Fibroblast of lung (primary cell): ENCODE measurements around the gene GJD4.

ENCODE experiments used
- EZH2 ChIP-seq: IDR thresholded peaks from 2 replicates; pipeline ENCODE4 v1.5.1; 2012; ENCODE audit warnings: low read length, control low read depth, mild to moderate bottlenecking; ENCODE audit errors: missing control alignments
- TF ChIP-seq, protein P1 (sequence below), 2 donors: IDR thresholded peaks in 1 of 2; conservative IDR thresholded peaks in 1 of 2; 1 replicate in 1 of 2; 2 replicates in 1 of 2; pipeline ENCODE4 v1.5.1; 2011 to 2012; ENCODE audit warnings: low read length in 2 of 2, control low read depth in 1 of 2, inconsistent platforms in 1 of 2, low read depth in 1 of 2, mild to moderate bottlenecking in 1 of 2

DNA sequence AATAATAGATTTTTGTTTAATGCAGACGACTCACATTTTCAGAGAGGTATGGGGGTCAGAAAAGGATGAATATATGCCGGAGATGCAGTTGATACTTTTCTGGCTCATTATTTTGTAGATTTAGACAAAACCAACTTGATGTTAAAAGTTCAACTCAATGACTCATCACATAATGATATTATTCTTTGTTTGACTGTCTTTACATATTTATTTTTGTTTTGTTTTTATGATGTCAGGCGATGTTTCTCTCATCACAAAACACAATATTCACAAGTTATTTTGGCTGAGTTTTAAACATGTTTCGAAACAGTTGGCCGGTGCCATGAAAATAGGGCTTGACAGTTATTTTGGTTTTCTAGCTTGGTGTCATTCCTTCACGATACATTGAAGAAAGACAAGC is 1.3 kb downstream of the GJD4 start:
- TF ChIP-seq, protein P1, sequence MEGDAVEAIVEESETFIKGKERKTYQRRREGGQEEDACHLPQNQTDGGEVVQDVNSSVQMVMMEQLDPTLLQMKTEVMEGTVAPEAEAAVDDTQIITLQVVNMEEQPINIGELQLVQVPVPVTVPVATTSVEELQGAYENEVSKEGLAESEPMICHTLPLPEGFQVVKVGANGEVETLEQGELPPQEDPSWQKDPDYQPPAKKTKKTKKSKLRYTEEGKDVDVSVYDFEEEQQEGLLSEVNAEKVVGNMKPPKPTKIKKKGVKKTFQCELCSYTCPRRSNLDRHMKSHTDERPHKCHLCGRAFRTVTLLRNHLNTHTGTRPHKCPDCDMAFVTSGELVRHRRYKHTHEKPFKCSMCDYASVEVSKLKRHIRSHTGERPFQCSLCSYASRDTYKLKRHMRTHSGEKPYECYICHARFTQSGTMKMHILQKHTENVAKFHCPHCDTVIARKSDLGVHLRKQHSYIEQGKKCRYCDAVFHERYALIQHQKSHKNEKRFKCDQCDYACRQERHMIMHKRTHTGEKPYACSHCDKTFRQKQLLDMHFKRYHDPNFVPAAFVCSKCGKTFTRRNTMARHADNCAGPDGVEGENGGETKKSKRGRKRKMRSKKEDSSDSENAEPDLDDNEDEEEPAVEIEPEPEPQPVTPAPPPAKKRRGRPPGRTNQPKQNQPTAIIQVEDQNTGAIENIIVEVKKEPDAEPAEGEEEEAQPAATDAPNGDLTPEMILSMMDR (conservative IDR thresholded peaks at IDR 0.05 in 1 of 2, IDR thresholded peaks at IDR 0.05 in 1 of 2; ENCODE audit: low read depth in 1 of 2, low read length in 2 of 2) = no peak
- TF ChIP-seq EZH2 = no peak
